CD4-positive, alpha-beta T cell (primary cell): ENCODE measurements around the gene PRKG1. TPM values are rescaled to one million over a fixed set of nuclear protein-coding genes. Genes with fewer than 3 reads are reported as not detected.

ENCODE experiments used
- ATAC-seq: fragments of 200-7000 bp; cut with Tn5 transposase; one replicate; pipeline ENCODE4 v1.10.0; 2022; ENCODE audit warnings: mild to moderate bottlenecking; ENCODE audit not compliant: poor library complexity
- CTCF ChIA-PET: fragments of 350-600 bp; sonication (Branson Sonifier 250); formaldehyde crosslinking; loops from one replicate; lab custom pipeline; 2021; ENCODE audit warnings: antibody characterized with exemption, inconsistent platforms; lab: Charles Lee
- POLR2A ChIA-PET: fragments of 350-600 bp; sonication (Branson Sonifier 250); formaldehyde crosslinking; loops from one replicate; lab custom pipeline; 2021; ENCODE audit warnings: antibody characterized with exemption, inconsistent platforms; lab: Charles Lee
- DNase-seq, 14 experiments: peaks; one replicate each; pipeline ENCODE4 v3.0.0-alpha.2; 2013 to 2020; ENCODE audit warnings: mixed read lengths in 2 of 14
- H3K27ac ChIP-seq, 2 donors: one replicate each; pipeline versions ENCODE4 v1.5.1 to v1.7.0; 2013; ENCODE audit warnings: low read length in 2 of 2, low read depth in 1 of 2, mild to moderate bottlenecking in 1 of 2
- H3K27me3 ChIP-seq, 2 experiments: 1 replicate in 1 of 2; 2 replicates in 1 of 2; pipeline versions ENCODE4 v1.6.1 to v1.7.0; 2013; ENCODE audit warnings: low read length in 2 of 2, control low read depth in 1 of 2, mild to moderate bottlenecking in 1 of 2, moderate library complexity in 1 of 2; ENCODE audit not compliant: insufficient read depth in 2 of 2, control insufficient read depth in 1 of 2
- H3K36me3 ChIP-seq: one replicate; pipeline ENCODE4 v1.6.1; 2013; ENCODE audit warnings: low read length, control low read depth; ENCODE audit not compliant: insufficient read depth
- H3K4me1 ChIP-seq: one replicate; pipeline ENCODE4 v1.6.1; 2013; ENCODE audit warnings: low read length, control low read depth; ENCODE audit not compliant: insufficient read depth
- H3K4me3 ChIP-seq: one replicate; pipeline ENCODE4 v1.5.1; 2013; ENCODE audit warnings: mild to moderate bottlenecking, low read length, moderate library complexity
- H3K9me3 ChIP-seq, 2 experiments: 1 replicate in 1 of 2; 2 replicates in 1 of 2; pipeline versions ENCODE4 v1.6.1 to v1.7.0; 2013; ENCODE audit warnings: low read length in 2 of 2, mild to moderate bottlenecking in 2 of 2, control low read depth in 1 of 2, moderate library complexity in 1 of 2; ENCODE audit not compliant: control insufficient read depth in 1 of 2, insufficient read depth in 1 of 2
- H3K27ac Mint-ChIP-seq: one replicate; pipeline ENCODE4 v1.8.0; 2020; ENCODE audit warnings: mixed read lengths
- H3K27me3 Mint-ChIP-seq: one replicate; pipeline ENCODE4 v1.8.0; 2021; ENCODE audit warnings: mixed read lengths
- H3K36me3 Mint-ChIP-seq: one replicate; pipeline ENCODE4 v1.8.0; 2021; ENCODE audit warnings: low read depth, mixed read lengths
- H3K4me1 Mint-ChIP-seq: one replicate; pipeline ENCODE4 v1.8.0; 2021; ENCODE audit warnings: low read depth, mixed read lengths
- H3K4me3 Mint-ChIP-seq: one replicate; pipeline ENCODE4 v1.8.0; 2020; ENCODE audit warnings: mild to moderate bottlenecking, mixed read lengths
- H3K9me3 Mint-ChIP-seq: one replicate; pipeline ENCODE4 v1.8.0; 2020; ENCODE audit warnings: mixed read lengths
- intact Hi-C, 2 experiments: fragments of 100-400 bp; cut with DNase I in 1 of 2; cut with micrococcal nuclease in 1 of 2; formaldehyde crosslinking; loops; one replicate each; pipeline versions ENCODE4 v1.15.1 to v1.9.0; 2023 to 2025; cut with DNase I, micrococcal nuclease
- total RNA-seq, 174 experiments: library from RNA in 2 of 174; stranded (reverse) in 2 of 174; gene quantifications; one replicate each; pipeline ENCODE4 v1.2.3 and lab custom pipeline; 2021 to 2026
- TF ChIP-seq, protein P1 (sequence below): fragments of 200-600 bp; IDR thresholded peaks from one replicate; pipeline ENCODE4 v1.8.0; 2022; ENCODE audit warnings: antibody characterized with exemption, mild to moderate bottlenecking

PRKG1 gene
- total RNA-seq, 2 experiments from 2014 or later, result 0.31 TPM; not detected in 1

DNA sequence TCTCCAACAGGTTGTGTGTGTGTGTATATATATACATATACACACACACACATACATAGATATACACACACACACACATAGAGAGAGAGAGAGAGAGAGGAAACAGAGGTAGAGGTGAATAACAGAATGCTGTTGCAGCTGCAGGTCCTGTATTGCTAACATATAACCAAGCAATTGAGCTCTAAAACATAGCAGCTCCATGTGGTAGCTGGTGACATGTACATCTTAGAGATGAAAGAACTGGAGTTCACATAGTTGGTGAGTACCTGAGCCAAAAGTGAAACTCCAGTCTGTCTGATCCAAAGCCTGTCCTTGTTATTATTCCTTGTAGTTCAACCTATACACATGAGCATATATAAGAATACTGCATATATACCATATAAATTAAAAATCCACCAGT lies 778.0 kb downstream of the PRKG1 start:
- H3K27me3 Mint-ChIP-seq, result no peaks in the 10 kb centered on the region
- ATAC-seq, result no peak
- H3K36me3 ChIP-seq, result no peaks in the 10 kb centered on the region
- POLR2A ChIA-PET, result no interaction called here
- H3K9me3 Mint-ChIP-seq, result no peaks in the 10 kb centered on the region
- no peaks in the 10 kb centered on the region for H3K27me3 ChIP-seq
- H3K4me1 ChIP-seq, result no peaks in the 10 kb centered on the region
- H3K27ac Mint-ChIP-seq, result no peak overlapping the region
- H3K4me3 ChIP-seq, result no peak overlapping the region
- no peak for DNase-seq
- no peak overlapping the region for H3K27ac ChIP-seq
- no peak overlapping the region for H3K4me3 Mint-ChIP-seq
- intact Hi-C loops, result no loop called here
- TF ChIP-seq, protein P1, sequence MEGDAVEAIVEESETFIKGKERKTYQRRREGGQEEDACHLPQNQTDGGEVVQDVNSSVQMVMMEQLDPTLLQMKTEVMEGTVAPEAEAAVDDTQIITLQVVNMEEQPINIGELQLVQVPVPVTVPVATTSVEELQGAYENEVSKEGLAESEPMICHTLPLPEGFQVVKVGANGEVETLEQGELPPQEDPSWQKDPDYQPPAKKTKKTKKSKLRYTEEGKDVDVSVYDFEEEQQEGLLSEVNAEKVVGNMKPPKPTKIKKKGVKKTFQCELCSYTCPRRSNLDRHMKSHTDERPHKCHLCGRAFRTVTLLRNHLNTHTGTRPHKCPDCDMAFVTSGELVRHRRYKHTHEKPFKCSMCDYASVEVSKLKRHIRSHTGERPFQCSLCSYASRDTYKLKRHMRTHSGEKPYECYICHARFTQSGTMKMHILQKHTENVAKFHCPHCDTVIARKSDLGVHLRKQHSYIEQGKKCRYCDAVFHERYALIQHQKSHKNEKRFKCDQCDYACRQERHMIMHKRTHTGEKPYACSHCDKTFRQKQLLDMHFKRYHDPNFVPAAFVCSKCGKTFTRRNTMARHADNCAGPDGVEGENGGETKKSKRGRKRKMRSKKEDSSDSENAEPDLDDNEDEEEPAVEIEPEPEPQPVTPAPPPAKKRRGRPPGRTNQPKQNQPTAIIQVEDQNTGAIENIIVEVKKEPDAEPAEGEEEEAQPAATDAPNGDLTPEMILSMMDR, result no peak
- no peaks in the 10 kb centered on the region for H3K4me1 Mint-ChIP-seq
- H3K9me3 ChIP-seq, result no peaks in the 10 kb centered on the region
- CTCF ChIA-PET, result no interaction called here
- H3K36me3 Mint-ChIP-seq, result no peaks in the 10 kb centered on the region

DNA sequence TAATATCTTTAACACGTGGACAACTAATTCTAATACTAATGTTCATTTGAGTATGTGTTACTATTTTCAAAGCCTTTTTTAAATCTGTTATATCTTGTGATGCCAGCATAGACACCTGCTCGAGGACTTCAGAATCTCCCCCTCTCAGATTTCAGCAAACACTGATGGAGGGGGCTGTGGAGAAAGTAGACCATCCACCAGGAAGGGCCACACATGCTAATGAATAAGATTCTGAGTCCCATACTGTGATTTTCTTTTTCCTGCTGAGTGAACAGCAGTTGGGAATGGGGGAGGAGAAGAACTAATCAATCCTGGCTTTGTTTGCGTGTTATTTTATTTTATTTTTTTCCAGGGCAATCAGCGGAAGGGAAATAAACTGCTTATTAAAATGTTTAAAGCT lies 783.0 kb downstream of the PRKG1 start:
- ATAC-seq (no peak), DNase-seq (no peak)
- Histone ChIP-seq H3K4me3 (no peak overlapping the region), H3K27ac (no peak overlapping the region), H3K27me3 (no peaks in the 10 kb centered on the region), H3K36me3 (no peaks in the 10 kb centered on the region), H3K9me3 (no peaks in the 10 kb centered on the region), H3K4me1 (no peaks in the 10 kb centered on the region)
- Mint-ChIP-seq H3K4me1 (no peaks in the 10 kb centered on the region), H3K36me3 (no peaks in the 10 kb centered on the region), H3K27me3 (no peaks in the 10 kb centered on the region), H3K27ac (no peak overlapping the region), H3K9me3 (no peaks in the 10 kb centered on the region), H3K4me3 (no peak overlapping the region)
- POLR2A ChIA-PET, result no interaction called here
- intact Hi-C loops, result no loop called here
- CTCF ChIA-PET, result interaction anchor here (0.7 kb wide), 1 partner anchor 90 kb away, joined by 4 read pairs; no protein-coding TSS in a partner anchor
- TF ChIP-seq, protein P1, result no peak

DNA sequence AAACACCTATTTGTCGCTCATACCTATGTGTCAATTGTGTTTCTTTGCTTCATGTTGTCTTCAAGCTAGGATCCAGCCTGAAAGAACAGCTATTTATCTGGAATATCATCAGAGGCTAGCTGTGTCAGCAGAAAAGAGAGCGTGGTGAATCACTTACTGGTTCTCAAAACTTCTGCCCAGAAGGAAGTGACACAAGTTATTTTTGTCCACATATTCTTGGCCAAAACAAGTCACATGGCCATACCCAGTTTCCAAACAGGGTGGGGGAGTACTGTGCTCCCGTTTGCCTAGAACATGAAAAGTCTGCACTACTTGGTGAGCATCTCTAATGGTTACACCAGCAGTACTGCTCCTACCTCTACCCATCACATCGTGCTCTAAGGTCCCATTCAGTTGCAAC lies 786.0 kb downstream of the PRKG1 start:
- TF ChIP-seq, protein P1, result no peak
- Mint-ChIP-seq H3K9me3 (no peaks in the 10 kb centered on the region), H3K4me1 (no peaks in the 10 kb centered on the region), H3K27me3 (no peaks in the 10 kb centered on the region), H3K27ac (no peak overlapping the region), H3K36me3 (no peaks in the 10 kb centered on the region), H3K4me3 (no peak overlapping the region)
- DNase-seq (no peak), ATAC-seq (no peak)
- POLR2A ChIA-PET, result no interaction called here
- no peak overlapping the region for H3K4me3 ChIP-seq
- H3K9me3 ChIP-seq, result no peaks in the 10 kb centered on the region
- intact Hi-C loops, result no loop called here
- H3K36me3 ChIP-seq, result no peaks in the 10 kb centered on the region
- H3K27ac ChIP-seq, result no peak overlapping the region
- no peaks in the 10 kb centered on the region for H3K27me3 ChIP-seq
- CTCF ChIA-PET, result no interaction called here
- H3K4me1 ChIP-seq, result no peaks in the 10 kb centered on the region
